Caco-2 (cell line): ENCODE data around the gene HLCS. TPM values are rescaled to one million over a fixed set of nuclear protein-coding genes. Genes with fewer than 3 reads are reported as not detected.

Experiments used
- BruUV-seq: library from RNA; stranded (reverse); fragments of 400-500 nt; replicated peaks from 2 replicates; lab custom pipeline; 2021; lab: Mats Ljungman, UMichigan
- CTCF ChIA-PET: fragments of 300-600 bp; sonication (Branson Sonifier 250); formaldehyde crosslinking; loops from one replicate; lab custom pipeline; 2022; ENCODE audit warnings: antibody characterized with exemption; lab: Charles Lee
- POLR2A ChIA-PET: fragments of 300-600 bp; sonication (Branson Sonifier 250); formaldehyde crosslinking; loops from one replicate; lab custom pipeline; 2022; ENCODE audit warnings: antibody characterized with exemption; lab: Charles Lee
- DNase-seq, 2 experiments: peaks; one replicate each; pipeline versions ENCODE4 v3.0.0 to v3.0.0-alpha.2; 2020 to 2022
- H3K27me3 ChIP-seq: replicated peaks from 2 replicates; pipeline ENCODE4 v1.6.0; 2011; ENCODE audit warnings: low read length; ENCODE audit not compliant: control insufficient read depth, insufficient read depth
- H3K36me3 ChIP-seq: 2 replicates; pipeline ENCODE4 v1.5.1; 2011; ENCODE audit warnings: low read length; ENCODE audit not compliant: control insufficient read depth, insufficient read depth
- H3K4me1 ChIP-seq: fragments of 250-450 bp; sonication (Bioruptor Pico); 2 replicates; pipeline ENCODE4 v1.5.1; 2020; ENCODE audit warnings: mild to moderate bottlenecking
- H3K4me3 ChIP-seq: 2 replicates; pipeline ENCODE4 v1.5.1; 2011; ENCODE audit warnings: low read depth, mild to moderate bottlenecking, control low read depth, low read length
- H3K9me3 ChIP-seq: fragments of 250-450 bp; sonication (Bioruptor Pico); 2 replicates; pipeline ENCODE4 v1.5.1; 2020; ENCODE audit warnings: mild to moderate bottlenecking, moderate library complexity
- H3K27ac Mint-ChIP-seq: one replicate; pipeline ENCODE4 v1.8.0; 2022; ENCODE audit warnings: mixed read lengths; ENCODE audit not compliant: unreplicated experiment
- H3K27me3 Mint-ChIP-seq: one replicate; pipeline ENCODE4 v1.8.0; 2022; ENCODE audit warnings: mixed read lengths; ENCODE audit not compliant: insufficient read depth, unreplicated experiment
- H3K36me3 Mint-ChIP-seq: one replicate; pipeline ENCODE4 v1.8.0; 2022; ENCODE audit warnings: mild to moderate bottlenecking, mixed read lengths; ENCODE audit not compliant: insufficient read depth, unreplicated experiment
- H3K4me1 Mint-ChIP-seq: one replicate; pipeline ENCODE4 v1.8.0; 2022; ENCODE audit warnings: low read depth, mixed read lengths; ENCODE audit not compliant: unreplicated experiment
- H3K4me3 Mint-ChIP-seq: one replicate; pipeline ENCODE4 v1.8.0; 2022; ENCODE audit warnings: mild to moderate bottlenecking, moderate library complexity, mixed read lengths; ENCODE audit not compliant: unreplicated experiment
- H3K9me3 Mint-ChIP-seq: one replicate; pipeline ENCODE4 v1.8.0; 2022; ENCODE audit warnings: mixed read lengths; ENCODE audit not compliant: unreplicated experiment
- intact Hi-C: fragments of 100-400 bp; cut with micrococcal nuclease; formaldehyde crosslinking; loops from one replicate; pipeline ENCODE4 v1.10.0; 2022; ENCODE audit not compliant: unreplicated experiment
- total RNA-seq: library from RNA; stranded (reverse); gene quantifications from 2 replicates; pipeline ENCODE4 v1.2.3, GENCODE V29; 2022
- TF ChIP-seq, protein P1 (sequence below), 2 experiments: fragments of 200-600 bp in 1 of 2; IDR thresholded peaks; 1 replicate in 1 of 2; 2 replicates in 1 of 2; pipeline versions ENCODE4 v1.5.1 to v1.8.0; 2011 to 2022; ENCODE audit warnings: antibody characterized with exemption in 1 of 2, control low read depth in 1 of 2, inconsistent platforms in 1 of 2, low read depth in 1 of 2, low read length in 1 of 2, mild to moderate bottlenecking in 1 of 2, moderate library complexity in 1 of 2; ENCODE audit not compliant: insufficient read depth in 1 of 2, severe bottlenecking in 1 of 2, unreplicated experiment in 1 of 2

HLCS gene
- total RNA-seq, 1 experiment from 2014 or later = 26.2 TPM

GRCh38 chr21:36949171-36950141, 17.0 kb downstream of the HLCS start:
- Mint-ChIP-seq H3K27me3 (no peaks in the 10 kb centered on the region), H3K4me1 (no peaks in the 10 kb centered on the region), H3K9me3 (no peaks in the 10 kb centered on the region), H3K4me3 (no peak overlapping the region), H3K36me3 (peaks cover 23% of the 10 kb centered on the region), H3K27ac (no peak overlapping the region)
- no TSS peak for BruUV-seq
- Histone ChIP-seq H3K4me3 (no peak overlapping the region), H3K4me1 (no peaks in the 10 kb centered on the region), H3K9me3 (no peaks in the 10 kb centered on the region), H3K36me3 (no peaks in the 10 kb centered on the region), H3K27me3 (no peaks in the 10 kb centered on the region)
- no peak for DNase-seq
- ChIA-PET CTCF (no interaction called here), POLR2A (no interaction called here)
- intact Hi-C loops = no loop called here
- TF ChIP-seq, protein P1, sequence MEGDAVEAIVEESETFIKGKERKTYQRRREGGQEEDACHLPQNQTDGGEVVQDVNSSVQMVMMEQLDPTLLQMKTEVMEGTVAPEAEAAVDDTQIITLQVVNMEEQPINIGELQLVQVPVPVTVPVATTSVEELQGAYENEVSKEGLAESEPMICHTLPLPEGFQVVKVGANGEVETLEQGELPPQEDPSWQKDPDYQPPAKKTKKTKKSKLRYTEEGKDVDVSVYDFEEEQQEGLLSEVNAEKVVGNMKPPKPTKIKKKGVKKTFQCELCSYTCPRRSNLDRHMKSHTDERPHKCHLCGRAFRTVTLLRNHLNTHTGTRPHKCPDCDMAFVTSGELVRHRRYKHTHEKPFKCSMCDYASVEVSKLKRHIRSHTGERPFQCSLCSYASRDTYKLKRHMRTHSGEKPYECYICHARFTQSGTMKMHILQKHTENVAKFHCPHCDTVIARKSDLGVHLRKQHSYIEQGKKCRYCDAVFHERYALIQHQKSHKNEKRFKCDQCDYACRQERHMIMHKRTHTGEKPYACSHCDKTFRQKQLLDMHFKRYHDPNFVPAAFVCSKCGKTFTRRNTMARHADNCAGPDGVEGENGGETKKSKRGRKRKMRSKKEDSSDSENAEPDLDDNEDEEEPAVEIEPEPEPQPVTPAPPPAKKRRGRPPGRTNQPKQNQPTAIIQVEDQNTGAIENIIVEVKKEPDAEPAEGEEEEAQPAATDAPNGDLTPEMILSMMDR (IDR thresholded peaks at IDR 0.05; ENCODE audit: insufficient read depth in 1 of 2, low read depth in 1 of 2, low read length in 1 of 2, severe bottlenecking in 1 of 2, unreplicated experiment in 1 of 2) = no peak

GRCh38 chr21:36948686-36949085, 17.8 kb downstream of the HLCS start:
- no peaks in the 10 kb centered on the region for H3K36me3 ChIP-seq
- POLR2A ChIA-PET = no interaction called here
- BruUV-seq = no TSS peak
- DNase-seq = no peak
- Mint-ChIP-seq H3K4me1 (no peaks in the 10 kb centered on the region), H3K4me3 (no peak overlapping the region), H3K9me3 (no peaks in the 10 kb centered on the region), H3K27ac (no peak overlapping the region), H3K27me3 (no peaks in the 10 kb centered on the region), H3K36me3 (peaks cover 23% of the 10 kb centered on the region)
- no peak overlapping the region for H3K4me3 ChIP-seq
- CTCF ChIA-PET = no interaction called here
- H3K27me3 ChIP-seq = no peaks in the 10 kb centered on the region
- H3K9me3 ChIP-seq = no peaks in the 10 kb centered on the region
- intact Hi-C loops = no loop called here
- H3K4me1 ChIP-seq = no peaks in the 10 kb centered on the region
- TF ChIP-seq, protein P1 (IDR thresholded peaks at IDR 0.05; ENCODE audit: insufficient read depth in 1 of 2, low read depth in 1 of 2, low read length in 1 of 2, severe bottlenecking in 1 of 2, unreplicated experiment in 1 of 2) = no peak

GRCh38 chr21:36946949-36947356, 19.5 kb downstream of the HLCS start:
- Histone ChIP-seq H3K9me3 (no peaks in the 10 kb centered on the region), H3K4me1 (no peaks in the 10 kb centered on the region), H3K4me3 (no peak overlapping the region), H3K27me3 (no peaks in the 10 kb centered on the region), H3K36me3 (no peaks in the 10 kb centered on the region)
- H3K4me1 Mint-ChIP-seq = no peaks in the 10 kb centered on the region
- H3K36me3 Mint-ChIP-seq = peaks cover 30% of the 10 kb centered on the region
- ChIA-PET POLR2A (no interaction called here), CTCF (no interaction called here)
- intact Hi-C loops = no loop called here
- H3K4me3 Mint-ChIP-seq = no peak overlapping the region
- no peaks in the 10 kb centered on the region for H3K9me3 Mint-ChIP-seq
- DNase-seq = no peak
- no TSS peak for BruUV-seq
- no peaks in the 10 kb centered on the region for H3K27me3 Mint-ChIP-seq
- TF ChIP-seq, protein P1 (IDR thresholded peaks at IDR 0.05; ENCODE audit: insufficient read depth in 1 of 2, low read depth in 1 of 2, low read length in 1 of 2, severe bottlenecking in 1 of 2, unreplicated experiment in 1 of 2) = no peak
- H3K27ac Mint-ChIP-seq = no peak overlapping the region
